DMS53 (cell line): ENCODE data around the gene EEFSEC.

Source experiments
- DNase-seq: peaks from one replicate; lab custom pipeline; 2025; lab: John Stamatoyannopoulos, UW

The EEFSEC gene

GRCh38 chr3:128334766-128335165 lies 181.5 kb downstream of the EEFSEC start:
- DNase-seq = no peak

GRCh38 chr3:128335621-128336296 lies 182.5 kb downstream of the EEFSEC start:
- DNase-seq = peak; percentile 65

DNA sequence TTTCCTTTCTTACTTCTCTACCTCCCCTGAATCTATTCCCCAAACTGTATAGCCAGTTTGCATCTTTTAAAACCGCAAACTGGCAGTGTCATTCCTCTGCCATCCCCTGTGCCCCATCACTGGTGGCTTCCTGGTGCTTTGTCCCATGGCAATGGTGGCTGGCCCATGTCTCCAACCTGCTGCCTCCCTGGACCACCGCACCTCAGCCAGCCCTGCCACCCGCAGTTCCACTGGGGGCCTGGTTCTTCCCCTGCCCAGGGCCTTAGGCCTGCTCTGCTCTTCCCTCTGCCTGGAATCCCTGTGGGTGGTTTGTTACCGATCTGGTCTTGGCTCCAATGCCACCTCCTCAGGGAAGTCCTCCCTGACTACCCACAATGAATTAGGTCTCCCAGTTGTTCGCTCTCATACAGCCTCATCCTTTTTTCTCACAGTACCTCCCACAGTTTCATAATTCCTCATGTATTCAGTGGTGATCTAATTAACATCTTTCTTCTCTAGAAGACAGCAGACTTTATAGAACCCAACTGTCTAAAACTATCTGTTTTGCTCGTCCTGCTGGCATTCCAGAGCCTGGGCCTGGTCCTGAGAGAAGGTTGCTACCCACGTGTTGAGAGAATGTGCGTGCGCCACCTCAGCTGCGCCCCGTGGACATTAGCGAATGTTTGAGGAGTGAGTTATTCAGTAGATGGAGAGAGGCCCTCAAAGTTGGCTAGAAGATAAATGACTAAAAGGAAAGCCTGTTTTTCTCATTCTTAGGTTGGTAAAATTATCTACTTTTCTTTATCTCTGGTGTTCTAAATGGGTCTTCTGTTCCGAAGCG lies 183.3 kb downstream of the EEFSEC start:
- no peak for DNase-seq

GRCh38 chr3:128337305-128337704 lies 184.0 kb downstream of the EEFSEC start:
- DNase-seq = no peak

- peak; percentile 49 for DNase-seq
Observed at GRCh38 chr3:128338536-128339330, 185.5 kb downstream of the EEFSEC start.

DNA sequence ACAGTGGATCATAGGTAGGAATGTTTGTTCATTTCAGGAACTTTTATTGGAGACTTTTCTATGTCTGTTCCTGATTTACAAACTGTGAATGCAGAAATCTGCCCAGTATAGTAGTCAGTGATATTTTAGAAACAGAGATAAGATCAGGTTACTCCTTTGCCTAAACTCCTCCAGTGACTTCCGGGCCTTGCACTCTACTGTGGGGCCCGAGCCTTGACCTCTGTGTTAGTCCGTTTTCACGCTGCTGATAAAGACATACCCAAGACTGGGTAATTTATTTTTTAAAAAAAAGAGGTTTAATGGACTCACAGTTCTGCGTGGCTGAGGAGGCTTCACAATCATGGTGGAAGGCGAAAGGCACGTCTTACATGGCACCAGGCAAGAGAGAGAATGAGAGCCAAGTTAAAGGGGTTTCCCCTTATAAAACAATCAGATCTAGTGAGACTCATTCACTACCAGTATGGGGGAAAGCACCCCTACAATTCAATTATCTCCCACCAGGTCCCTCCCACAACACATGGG lies 186.3 kb downstream of the EEFSEC start:
- no peak for DNase-seq

DNA sequence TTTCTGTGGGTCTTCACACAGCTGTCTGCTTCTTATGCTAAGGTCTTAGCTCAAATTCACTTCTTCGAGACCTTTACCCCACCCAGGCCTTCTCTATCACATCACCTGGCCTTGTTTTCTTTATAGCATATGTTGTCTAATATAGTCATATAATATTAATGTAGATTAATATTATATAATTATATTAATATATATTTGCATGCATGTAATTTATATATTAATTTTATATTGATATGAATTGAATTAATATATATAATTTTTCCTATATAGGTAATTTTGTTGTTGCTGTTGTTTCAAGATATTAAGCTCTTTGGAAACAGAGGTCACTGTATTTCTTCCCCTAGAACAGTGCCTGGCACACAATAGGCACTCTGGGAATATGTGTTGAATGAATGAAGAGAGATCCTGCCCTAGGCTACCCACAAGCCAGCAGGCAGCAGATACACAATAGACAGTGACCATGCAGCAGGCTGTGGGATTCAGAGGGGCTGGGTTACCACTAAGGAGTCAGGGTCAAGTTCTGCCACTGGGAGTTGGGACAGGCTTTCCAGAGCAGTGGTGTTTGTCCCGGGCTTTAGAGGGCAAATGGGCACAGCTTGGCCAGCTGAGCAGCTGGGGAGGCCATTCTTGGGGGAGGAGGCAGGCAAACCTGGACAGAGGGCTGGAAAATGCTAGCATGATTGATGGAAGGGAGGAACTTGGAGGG lies 187.1 kb downstream of the EEFSEC start:
- DNase-seq = no peak

GRCh38 chr3:128340904-128341555 lies 187.7 kb downstream of the EEFSEC start:
- no peak for DNase-seq

DNA sequence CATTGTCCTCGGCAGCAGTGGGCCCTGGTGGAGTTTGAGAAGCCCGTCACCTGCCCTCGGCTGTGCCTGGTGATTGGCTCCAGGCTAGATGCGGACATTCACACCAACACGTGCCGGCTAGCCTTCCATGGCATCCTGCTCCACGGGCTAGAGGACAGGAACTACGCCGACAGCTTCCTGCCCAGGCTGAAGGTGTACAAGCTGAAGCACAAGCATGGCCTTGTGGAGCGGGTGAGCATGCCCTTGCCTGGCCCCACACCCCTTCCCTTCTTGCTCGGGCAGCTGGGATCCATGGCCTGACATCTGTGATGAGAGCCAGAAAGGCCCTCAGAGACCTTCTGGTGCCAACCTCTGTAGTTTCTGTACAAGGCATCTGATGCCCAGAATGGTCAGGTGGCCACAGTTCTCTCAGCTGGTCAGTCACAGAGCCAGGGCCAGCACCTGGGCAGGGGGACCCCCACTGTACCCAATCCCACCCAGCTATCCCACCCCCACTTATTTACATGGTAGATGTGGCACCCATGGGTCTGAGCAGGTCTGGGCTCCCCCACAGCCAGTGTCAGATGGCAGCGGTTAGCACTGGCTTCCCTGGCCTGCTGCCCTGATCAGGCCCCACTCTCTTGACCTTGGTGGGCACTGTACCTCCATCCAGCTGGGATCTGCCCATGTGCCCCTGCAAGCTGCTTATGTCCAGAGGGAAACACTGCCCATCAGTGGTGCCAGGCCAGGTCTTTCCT lies 188.5 kb downstream of the EEFSEC start:
- DNase-seq = no peak

DNA sequence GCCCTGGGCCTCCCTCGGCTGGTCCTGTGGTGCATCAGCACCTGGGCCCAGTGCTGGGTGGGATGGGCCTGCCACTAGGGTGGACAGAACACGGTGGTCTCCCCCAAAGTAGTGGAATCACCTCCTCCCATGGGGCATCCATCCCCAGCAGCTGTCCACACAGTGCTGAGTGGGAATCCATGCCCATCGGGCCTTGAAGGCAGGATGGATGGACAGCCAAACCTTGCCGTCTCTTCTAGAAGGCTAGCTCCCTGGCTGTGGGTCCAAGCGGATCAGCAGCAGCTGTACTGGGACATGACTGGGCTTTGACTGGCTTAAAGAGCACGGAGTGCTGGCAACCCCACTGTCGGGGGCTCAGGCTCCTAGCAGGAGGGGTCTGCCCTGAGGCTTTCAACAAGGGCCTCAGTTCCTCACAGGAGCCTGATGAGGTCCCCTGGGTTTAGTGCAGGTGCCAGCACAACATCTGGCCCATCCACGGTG lies 189.5 kb downstream of the EEFSEC start:
- DNase-seq = no peak

DNA sequence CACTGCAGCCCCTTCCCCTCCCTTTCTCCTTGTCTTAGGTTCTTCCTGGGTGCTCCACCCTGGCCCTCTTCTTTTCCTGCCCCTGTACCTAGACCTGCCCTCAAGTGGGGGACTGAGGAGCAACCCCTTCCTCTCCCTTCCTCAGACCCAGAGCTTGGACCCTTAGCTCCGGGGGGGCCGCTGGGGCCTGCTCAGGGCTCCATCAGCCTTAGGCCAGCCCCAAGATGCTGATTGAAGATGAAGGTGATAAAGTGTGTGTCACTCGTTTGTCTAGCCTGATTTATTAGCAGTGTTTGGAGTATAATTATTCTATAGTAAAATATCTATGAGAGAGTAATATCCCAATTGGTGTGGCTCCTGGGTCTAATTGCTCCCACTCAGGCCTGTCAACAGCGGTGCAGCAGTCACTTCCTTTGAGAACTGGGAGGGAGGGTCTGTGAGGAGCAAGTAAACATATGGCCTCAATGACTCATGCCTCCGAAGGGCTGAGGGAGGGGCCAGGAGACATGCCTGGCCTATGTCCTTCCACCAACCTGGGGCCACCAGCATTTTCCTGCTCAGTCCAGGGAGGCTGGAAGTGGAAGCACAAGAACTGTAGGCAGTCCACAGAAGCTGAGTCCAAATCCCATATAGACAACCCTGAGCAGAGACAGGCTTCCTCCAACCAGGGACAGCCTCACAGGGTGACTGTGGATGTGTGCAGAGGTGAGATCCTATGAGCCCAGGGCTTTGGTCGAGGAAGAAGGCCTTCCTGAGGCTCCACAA lies 190.2 kb downstream of the EEFSEC start:
- peak; percentile 89 for DNase-seq

DNA sequence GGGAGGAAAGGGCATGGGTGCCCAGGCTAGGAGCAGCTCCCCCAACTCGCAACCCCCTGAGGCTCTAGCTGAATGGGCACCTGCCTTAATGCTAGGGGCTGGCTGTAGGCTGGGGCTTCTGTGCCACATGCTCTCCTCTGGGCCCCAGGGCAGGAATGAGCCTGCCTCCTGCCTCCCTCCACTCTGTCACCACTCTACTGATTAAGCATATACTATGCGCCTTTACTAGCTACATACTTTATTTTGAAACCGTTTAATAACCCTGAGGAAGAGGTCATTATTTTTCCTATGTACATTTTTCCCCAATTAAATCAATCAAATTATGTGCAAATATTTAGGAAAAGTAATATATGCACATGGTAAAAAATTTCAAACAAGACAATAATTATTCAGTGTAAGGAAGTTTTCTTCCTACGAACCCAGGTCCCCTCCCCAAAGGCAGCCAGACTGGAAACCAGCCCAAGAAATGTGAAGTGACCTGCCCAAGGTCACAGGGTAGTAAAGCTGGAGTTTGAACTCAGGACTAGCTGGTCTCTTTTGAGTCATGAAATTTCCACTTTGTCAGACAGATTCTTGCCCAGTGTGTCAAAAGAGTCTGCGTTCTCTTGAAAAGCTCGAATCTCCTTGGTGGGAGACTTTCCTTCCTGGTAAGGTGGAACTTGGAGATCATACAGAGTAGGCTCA lies 190.9 kb downstream of the EEFSEC start:
- no peak for DNase-seq

DNA sequence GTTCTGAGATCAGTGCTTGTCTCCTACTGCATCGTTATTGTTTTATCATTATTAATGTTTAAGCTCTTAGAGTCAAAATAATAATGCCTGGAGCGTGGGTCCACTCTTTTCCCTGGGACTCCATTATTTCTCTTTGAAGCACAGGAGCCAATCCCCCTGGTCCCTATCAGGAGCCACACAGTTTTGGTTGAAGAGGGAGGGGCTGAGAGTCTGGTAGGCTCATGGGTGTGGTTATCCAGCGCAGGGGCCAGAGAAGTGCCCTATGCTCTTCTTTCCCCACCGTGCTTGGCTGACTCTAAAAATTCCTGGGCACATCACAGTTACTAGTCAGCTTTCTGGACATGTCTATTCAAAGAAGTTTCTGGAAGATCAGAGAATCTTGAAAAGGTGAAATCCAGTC lies 191.9 kb downstream of the EEFSEC start:
- DNase-seq = no peak

GRCh38 chr3:128346562-128346961 lies 193.3 kb downstream of the EEFSEC start:
- DNase-seq = no peak

- no peak for DNase-seq
Observed at GRCh38 chr3:128347282-128347681, 194.0 kb downstream of the EEFSEC start.

DNA sequence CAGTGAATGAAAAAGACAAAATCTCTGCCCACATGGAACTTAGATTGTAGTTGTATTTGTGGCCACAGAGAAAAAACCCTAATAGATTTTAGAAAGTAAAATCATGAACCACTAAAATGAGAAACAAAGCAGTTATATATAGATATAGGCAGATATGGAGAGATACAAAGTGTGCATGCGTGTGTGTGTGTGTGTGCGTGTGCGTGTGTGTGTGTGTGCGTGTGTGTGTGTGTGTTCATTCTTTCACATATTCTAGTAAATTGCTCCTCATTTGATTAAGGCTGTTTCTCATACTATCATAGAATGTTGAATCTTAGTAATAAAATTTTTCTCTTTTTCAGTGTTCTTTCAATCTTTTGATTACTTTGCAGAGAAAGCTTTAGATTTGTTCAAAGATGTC lies 194.8 kb downstream of the EEFSEC start:
- DNase-seq = peak; percentile 5

DNA sequence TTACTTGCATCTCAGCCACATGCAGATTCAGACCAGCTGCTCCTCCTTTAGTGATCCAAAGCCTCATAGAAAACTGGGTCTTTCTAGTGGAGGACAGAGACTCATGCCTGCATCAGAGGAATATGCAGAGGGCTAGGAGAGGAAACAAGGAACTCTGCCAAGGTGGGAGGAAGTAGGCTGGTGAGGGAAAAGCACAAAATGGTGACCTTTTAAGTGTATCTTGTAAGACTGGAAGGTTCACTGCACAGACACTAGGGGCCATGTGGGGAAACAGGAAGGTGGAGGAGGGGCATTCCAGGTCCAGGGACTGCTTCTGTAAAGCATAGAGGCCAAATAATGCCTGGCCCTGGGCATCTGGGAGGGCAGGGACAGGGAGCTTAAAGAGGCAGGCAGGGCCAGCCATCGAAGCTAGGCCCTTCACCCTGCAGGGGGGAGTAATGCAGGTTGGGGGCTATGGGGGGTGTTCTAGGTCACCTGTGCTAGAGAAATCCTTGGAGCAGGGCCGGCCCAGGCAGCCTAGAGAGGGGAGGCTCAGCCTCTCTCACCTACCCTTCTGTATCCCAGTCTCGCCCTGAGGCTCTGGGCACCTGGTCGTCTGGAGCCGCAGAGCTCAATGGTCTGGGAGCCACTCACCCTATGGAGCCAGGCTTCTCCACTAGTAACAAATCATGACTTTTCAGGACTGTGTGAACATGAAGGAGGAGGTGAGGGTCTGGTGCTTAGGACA lies 195.7 kb downstream of the EEFSEC start:
- DNase-seq = peak; percentile 44

- DNase-seq = no peak
Observed at GRCh38 chr3:128349963-128350599, 196.8 kb downstream of the EEFSEC start.
